Sigmoid colon (tissue), 7 donors: ENCODE data around the gene SBF2. TPM values are rescaled to one million over a fixed set of nuclear protein-coding genes. Genes with fewer than 3 reads are reported as not detected.

ENCODE experiments used
- DNase-seq: peaks from one replicate; pipeline ENCODE4 v3.0.0-alpha.2; 2019
- H3K27ac ChIP-seq, 4 donors: fragments of 200-600 bp; sonication (generic); one replicate each; pipeline ENCODE4 v1.5.1; 2016 to 2019; ENCODE audit warnings: mild to moderate bottlenecking in 1 of 4
- H3K27me3 ChIP-seq, 3 donors: fragments of 200-600 bp; sonication (generic); one replicate each; pipeline ENCODE4 v1.5.1; 2019; ENCODE audit warnings: mild to moderate bottlenecking in 1 of 3
- H3K36me3 ChIP-seq, 4 donors: fragments of 200-600 bp; sonication (generic); one replicate each; pipeline ENCODE4 v1.5.1; 2016 to 2019
- H3K4me1 ChIP-seq, 4 donors: fragments of 200-600 bp; sonication (generic); one replicate each; pipeline ENCODE4 v1.5.1; 2017 to 2019
- H3K4me3 ChIP-seq, 4 donors: fragments of 200-600 bp; sonication (generic); one replicate each; pipeline ENCODE4 v1.5.1; 2017 to 2019; ENCODE audit warnings: mild to moderate bottlenecking in 2 of 4, moderate library complexity in 1 of 4
- H3K9me3 ChIP-seq, 4 donors: fragments of 200-600 bp in 3 of 4; sonication (generic) in 3 of 4; one replicate each; pipeline versions ENCODE4 v1.5.1 to v1.6.1; 2013 to 2019
- CTCF ChIP-seq, 4 experiments: fragments of 450-650 bp in 3 of 4; fragments of 200-600 bp in 1 of 4; IDR thresholded peaks; one replicate each; pipeline ENCODE4 v1.5.1; 2016 to 2019; ENCODE audit warnings: antibody characterized with exemption in 4 of 4, mild to moderate bottlenecking in 3 of 4, moderate library complexity in 2 of 4
- EP300 ChIP-seq, 4 donors: sonication (generic); formaldehyde crosslinking; IDR thresholded peaks; one replicate each; pipeline ENCODE4 v1.6.1; 2017; ENCODE audit warnings: antibody characterized with exemption in 4 of 4
- POLR2A ChIP-seq, 2 donors: fragments of 450-650 bp; IDR thresholded peaks; one replicate each; pipeline ENCODE4 v1.6.1; 2016; ENCODE audit warnings: antibody characterized with exemption in 2 of 2, mild to moderate bottlenecking in 2 of 2, moderate library complexity in 2 of 2
- POLR2AphosphoS5 ChIP-seq, 4 donors: sonication (generic); formaldehyde crosslinking; IDR thresholded peaks; one replicate each; pipeline ENCODE4 v1.6.1; 2017; ENCODE audit warnings: antibody characterized with exemption in 4 of 4
- WGBS, 2 donors: extraction: QIAGEN DNeasy Blood & Tissue Kit; methylation state at CpG; one replicate each; pipeline ENCODE4 v1.1.7; 2013; 5-methylcytosine and 5-hydroxymethylcytosine counted together
- intact Hi-C: fragments of 100-400 bp; cut with DNase I; formaldehyde crosslinking; loops from one replicate; pipeline ENCODE4 v1.15.1; 2023
- polyA plus RNA-seq, 3 donors: library from polyadenylated mRNA; stranded (reverse); fragments of 200-250 nt; gene quantifications; one replicate each; pipeline ENCODE4 v1.2.3, GENCODE V29; 2013
- total RNA-seq, 4 donors: library from RNA; depleted of rRNA; stranded (reverse); fragments of >200 nt; gene quantifications; one replicate each; pipeline ENCODE4 v1.1.0, GENCODE V29; 2016
- donor health status: healthy with polysubstance abuse.
- donor health status: Bipolar disorder and iron deficiency.
- donor health status: healthy.

The SBF2 gene
- total and polyA plus RNA-seq, 7 donors = 9.5 to 67.5 (median 47.1) TPM

GRCh38 chr11:9972989-9973388, 321.0 kb downstream of the SBF2 start:
- Histone ChIP-seq H3K27me3 (no peaks in the 10 kb centered on the region), H3K4me3 (no peak overlapping the region), H3K9me3 (no peaks in the 10 kb centered on the region), H3K36me3 (peaks cover 0 to 3% (median 0%) of the 10 kb centered on the region in 4 donors), H3K4me1 (peaks cover 0 to 5% (median 2%) of the 10 kb centered on the region in 4 donors), H3K27ac (no peak overlapping the region)
- no peak for DNase-seq
- WGBS, 2 donors = 37 to 40% methylated on average over 7 of the region's 7 CpGs
- TF ChIP-seq CTCF (IDR thresholded peaks at IDR 0.05) = peak; percentile 37 to 63 (median 60)
- TF ChIP-seq POLR2AphosphoS5 (IDR thresholded peaks at IDR 0.05) = no peak
- intact Hi-C loops = loop anchor here (1.0 to 10.0 kb wide), 4 partner anchors 108 to 358 kb away; partner anchors contain the start of gene ADM

GRCh38 chr11:9971894-9972293, 322.1 kb downstream of the SBF2 start:
- peaks cover 0 to 5% (median 2%) of the 10 kb centered on the region in 4 donors for H3K4me1 ChIP-seq
- no peak for DNase-seq

GRCh38 chr11:9969068-9969467, 325.0 kb downstream of the SBF2 start:
- intact Hi-C loops = no loop called here
- no peak overlapping the region for H3K4me3 ChIP-seq
- TF ChIP-seq EP300 (IDR thresholded peaks at IDR 0.05) = no peak
- TF ChIP-seq POLR2AphosphoS5 (IDR thresholded peaks at IDR 0.05) = no peak
- TF ChIP-seq CTCF (IDR thresholded peaks at IDR 0.05) = no peak
- no peak for TF ChIP-seq POLR2A (IDR thresholded peaks at IDR 0.05)
- H3K4me1 ChIP-seq = peaks cover 0 to 5% (median 2%) of the 10 kb centered on the region in 4 donors
- DNase-seq = no peak
- H3K36me3 ChIP-seq = peaks cover 0 to 5% (median 0%) of the 10 kb centered on the region in 4 donors
- 77 to 80% methylated on average over 2 of the region's 2 CpGs for WGBS, 2 donors
- H3K9me3 ChIP-seq = no peaks in the 10 kb centered on the region
- no peaks in the 10 kb centered on the region for H3K27me3 ChIP-seq
- H3K27ac ChIP-seq = no peak overlapping the region

More at GRCh38 chr11:9971894-9972293, 322.1 kb downstream of the SBF2 start:
- Histone ChIP-seq H3K36me3 (peaks cover 0 to 5% (median 0%) of the 10 kb centered on the region in 4 donors), H3K27me3 (no peaks in the 10 kb centered on the region), H3K27ac (no peak overlapping the region), H3K4me3 (no peak overlapping the region), H3K9me3 (no peaks in the 10 kb centered on the region)
- intact Hi-C loops = loop anchor here (5.0 to 10.0 kb wide), 3 partner anchors 107 to 357 kb away; partner anchors contain the start of gene ADM
- TF ChIP-seq EP300 (IDR thresholded peaks at IDR 0.05) (no peak), POLR2A (IDR thresholded peaks at IDR 0.05) (no peak), CTCF (IDR thresholded peaks at IDR 0.05) (no peak), POLR2AphosphoS5 (IDR thresholded peaks at IDR 0.05) (no peak)
- WGBS, 2 donors = 89 to 97% methylated on average over 3 of the region's 3 CpGs

- no peaks in the 10 kb centered on the region for H3K4me1 ChIP-seq
- intact Hi-C loops = no loop called here
- TF ChIP-seq POLR2AphosphoS5 (IDR thresholded peaks at IDR 0.05) (no peak), CTCF (IDR thresholded peaks at IDR 0.05) (no peak), EP300 (IDR thresholded peaks at IDR 0.05) (no peak), POLR2A (IDR thresholded peaks at IDR 0.05) (no peak)
- peaks cover 0 to 44% (median 2%) of the 10 kb centered on the region in 4 donors for H3K36me3 ChIP-seq
- no peak overlapping the region for H3K4me3 ChIP-seq
- H3K27me3 ChIP-seq = no peaks in the 10 kb centered on the region
- H3K9me3 ChIP-seq = no peaks in the 10 kb centered on the region
- no peak overlapping the region for H3K27ac ChIP-seq
- no peak for DNase-seq
Measured at GRCh38 chr11:9962722-9963121, 331.3 kb downstream of the SBF2 start.

GRCh38 chr11:9957072-9957471, 336.9 kb downstream of the SBF2 start:
- 94 to 97% methylated on average over 4 of the region's 4 CpGs for WGBS, 2 donors
- no peak for TF ChIP-seq CTCF (IDR thresholded peaks at IDR 0.05)
- no peak for TF ChIP-seq POLR2AphosphoS5 (IDR thresholded peaks at IDR 0.05)
- no peak for TF ChIP-seq POLR2A (IDR thresholded peaks at IDR 0.05)
- no peak for TF ChIP-seq EP300 (IDR thresholded peaks at IDR 0.05)

More at GRCh38 chr11:9957072-9957471, 336.9 kb downstream of the SBF2 start:
- Histone ChIP-seq H3K36me3 (peaks cover 0 to 34% (median 2%) of the 10 kb centered on the region in 4 donors), H3K27ac (no peak overlapping the region), H3K9me3 (no peaks in the 10 kb centered on the region), H3K4me3 (no peak overlapping the region), H3K4me1 (peaks cover 0 to 6% (median 4%) of the 10 kb centered on the region in 4 donors), H3K27me3 (no peaks in the 10 kb centered on the region)
- intact Hi-C loops = no loop called here
- no peak for DNase-seq
